GM19035 (cell line): ENCODE results near the gene PGK1.
"Not testable (repeated sequence)": the region's sequence is repeated elsewhere in the genome, so short reads cannot be mapped to it uniquely, and the experiment has no call there.

ENCODE experiments used
- ATAC-seq: cut with Tn5 transposase; IDR thresholded peaks from one replicate; pipeline ENCODE4 v1.9.1; 2021; ENCODE audit not compliant: unreplicated experiment

The PGK1 gene

DNA sequence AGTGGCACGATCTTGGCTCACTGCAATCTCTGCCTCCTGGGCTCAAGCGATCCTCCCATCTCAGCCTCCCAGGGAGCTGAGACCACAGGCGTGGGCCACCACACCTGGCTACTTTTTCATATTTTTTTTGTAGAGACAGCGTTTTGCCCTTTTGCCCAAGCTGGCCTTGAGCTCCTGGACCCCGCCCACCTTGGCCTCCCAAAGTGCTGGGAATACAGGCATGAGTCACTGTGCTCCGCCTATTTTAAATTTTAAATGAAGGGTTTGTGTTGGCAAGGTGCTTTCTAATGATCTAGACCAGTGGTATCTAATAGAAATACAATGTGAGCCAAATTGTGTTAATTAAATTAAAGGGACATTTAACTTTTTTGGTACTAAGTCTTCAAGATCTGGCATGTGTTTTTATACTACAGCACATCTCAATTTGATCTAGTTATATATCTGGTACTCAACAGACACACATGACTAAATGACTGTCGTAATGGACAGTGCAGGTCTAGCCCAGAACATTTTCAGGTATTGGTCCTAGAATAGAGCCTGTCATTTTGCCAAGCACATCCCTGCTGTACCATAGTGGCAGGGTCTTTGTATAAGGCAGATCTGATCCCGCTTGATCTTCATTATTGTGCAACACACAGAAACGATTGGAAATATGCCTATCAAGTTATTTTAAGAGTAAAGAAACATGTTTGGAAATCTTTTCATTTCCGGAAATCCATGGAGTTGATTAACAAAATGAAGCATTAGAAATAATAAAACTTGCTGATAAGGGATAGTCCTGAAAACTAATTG, 7.3 kb downstream of the PGK1 start:
- no peak for ATAC-seq

DNA sequence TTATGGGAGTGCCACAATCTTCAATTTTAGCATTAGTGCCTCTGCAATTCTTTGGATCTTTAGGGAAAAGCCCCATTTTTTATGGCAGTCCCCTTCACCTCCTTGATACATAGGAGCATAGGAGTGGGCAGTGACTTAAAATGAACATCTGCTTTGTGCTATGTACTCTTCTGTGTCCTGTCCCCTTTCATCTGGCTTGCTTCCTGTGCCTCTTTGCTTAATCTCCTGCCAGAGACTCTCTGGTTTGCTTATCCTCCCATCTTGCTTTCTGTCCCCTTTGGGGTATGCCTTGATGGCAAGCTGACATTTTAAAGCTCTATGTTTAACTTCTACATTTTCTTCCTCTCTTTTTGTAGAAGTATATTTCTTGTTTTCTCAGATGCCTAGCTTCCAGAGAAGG, 12.3 kb downstream of the PGK1 start:
- no peak for ATAC-seq

DNA sequence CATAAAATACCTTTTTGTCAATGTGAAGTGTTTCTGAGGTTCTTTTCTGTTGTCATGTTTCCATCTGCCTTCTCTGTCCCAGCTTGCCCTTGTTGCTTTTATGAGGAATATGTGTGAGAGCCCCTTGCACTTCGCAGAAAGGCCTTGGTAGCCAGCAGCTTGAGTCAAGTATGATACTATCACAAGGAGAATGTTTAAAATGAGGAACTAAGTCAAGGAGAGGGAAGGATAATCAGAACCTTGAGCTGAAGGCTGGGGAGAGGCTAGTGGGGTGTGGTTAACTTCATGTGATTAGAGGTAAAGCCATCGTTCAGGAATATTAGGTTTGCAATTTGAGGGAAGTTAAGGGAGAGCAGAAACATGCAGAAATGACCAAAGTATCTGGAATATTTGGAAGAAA, 12.7 kb downstream of the PGK1 start:
- no peak for ATAC-seq

DNA sequence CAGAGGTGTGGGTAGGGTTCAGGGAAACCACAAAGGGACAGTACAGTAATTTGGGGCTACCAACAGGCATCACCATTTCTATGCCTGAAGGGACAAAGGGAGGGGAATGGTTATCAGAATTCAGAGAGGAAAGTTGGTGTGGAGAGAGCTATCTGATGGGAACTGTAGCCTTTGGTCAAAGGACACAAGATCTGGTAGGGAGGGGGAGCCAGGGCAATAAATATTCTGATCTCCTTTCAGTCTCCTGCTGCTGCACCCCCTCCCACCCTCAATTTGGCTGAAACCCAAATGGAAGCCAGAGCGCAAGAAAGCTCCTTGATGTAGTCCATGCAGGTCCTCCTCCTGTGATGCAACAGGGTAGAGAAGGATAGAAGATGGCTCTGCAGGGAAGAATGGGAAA, 14.6 kb downstream of the PGK1 start:
- no peak for ATAC-seq

DNA sequence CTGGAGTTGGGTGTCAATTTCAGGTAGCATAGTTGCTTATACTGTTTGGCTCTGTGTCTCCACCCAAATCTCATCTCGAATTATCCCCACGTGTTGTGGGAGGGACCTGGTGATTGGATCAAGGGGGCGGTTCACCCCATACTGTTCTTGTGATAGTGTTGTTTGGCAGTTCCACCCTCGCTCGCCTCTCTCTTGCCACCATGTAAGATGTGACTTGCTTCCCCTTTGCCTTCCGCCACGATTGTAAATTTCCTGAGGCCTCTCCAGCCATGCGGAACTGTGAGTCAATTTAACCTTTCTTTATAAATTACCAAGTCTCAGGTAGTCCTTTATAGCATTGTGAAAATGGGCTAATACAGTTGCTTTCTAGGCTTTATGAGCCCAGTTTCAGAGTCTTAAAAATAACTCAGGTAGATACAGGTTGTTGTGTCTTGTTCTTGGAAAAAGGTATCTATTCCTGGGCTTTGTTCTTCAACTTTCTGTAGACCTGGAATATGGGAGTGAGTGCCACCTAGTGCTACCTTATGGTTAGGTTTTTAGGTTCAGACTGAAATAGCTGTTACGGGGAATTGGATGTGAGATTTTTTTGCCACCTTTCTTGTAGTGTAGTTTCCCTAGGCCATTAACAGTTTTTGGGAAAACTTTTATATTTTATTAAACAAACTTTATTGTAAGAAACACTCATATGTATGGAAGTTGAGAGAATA, 15.6 kb downstream of the PGK1 start:
- ATAC-seq: no peak

DNA sequence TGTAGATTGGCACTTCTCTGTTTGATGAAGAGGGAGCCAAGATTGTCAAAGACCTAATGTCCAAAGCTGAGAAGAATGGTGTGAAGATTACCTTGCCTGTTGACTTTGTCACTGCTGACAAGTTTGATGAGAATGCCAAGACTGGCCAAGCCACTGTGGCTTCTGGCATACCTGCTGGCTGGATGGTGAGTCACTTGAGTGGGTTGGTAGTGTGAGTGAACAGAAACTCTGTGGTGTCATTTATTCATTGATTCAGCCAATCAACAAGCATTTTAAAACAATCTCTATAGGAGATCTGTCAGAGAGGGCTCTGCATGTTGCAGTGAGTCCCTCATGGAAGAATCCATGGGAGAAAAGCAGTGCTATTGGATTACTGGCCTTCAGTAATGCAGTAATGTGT, 19.1 kb downstream of the PGK1 start:
- no peak for ATAC-seq

DNA sequence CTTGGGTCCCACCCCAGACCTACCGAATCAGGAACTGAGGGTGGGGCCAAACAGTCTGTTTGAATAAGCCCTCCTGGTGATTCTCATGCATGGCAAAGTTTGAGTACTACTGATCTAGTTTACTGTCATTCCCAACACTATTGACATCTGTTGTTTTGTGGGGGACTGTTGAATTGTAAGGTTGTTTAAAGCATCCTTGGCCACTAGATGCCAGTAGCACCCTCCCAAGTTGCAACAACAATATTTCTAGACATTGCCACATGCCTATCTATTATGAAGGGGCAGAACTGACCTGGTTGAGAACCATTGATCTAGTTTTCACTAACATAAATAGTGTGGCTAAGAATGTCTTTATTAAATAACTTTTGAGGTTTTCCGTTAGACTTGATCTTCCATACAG, 20.3 kb downstream of the PGK1 start:
- ATAC-seq: no peak

DNA sequence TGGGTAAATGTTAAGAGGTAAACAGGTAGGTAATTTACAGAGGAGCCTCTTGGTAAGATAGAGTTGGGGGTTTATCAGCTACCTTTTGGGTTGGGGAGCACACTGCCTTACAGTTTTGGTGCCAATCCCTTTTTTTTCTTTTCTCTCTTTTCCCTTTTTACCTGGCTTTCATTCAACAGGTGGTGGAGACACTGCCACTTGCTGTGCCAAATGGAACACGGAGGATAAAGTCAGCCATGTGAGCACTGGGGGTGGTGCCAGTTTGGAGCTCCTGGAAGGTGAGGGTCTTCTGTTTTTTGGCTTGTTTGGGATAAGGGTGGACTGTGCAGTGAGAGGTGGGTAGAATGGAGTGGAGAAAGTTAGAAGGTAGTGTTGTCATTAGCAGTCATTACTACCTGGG, 21.1 kb downstream of the PGK1 start:
- ATAC-seq: no peak

DNA sequence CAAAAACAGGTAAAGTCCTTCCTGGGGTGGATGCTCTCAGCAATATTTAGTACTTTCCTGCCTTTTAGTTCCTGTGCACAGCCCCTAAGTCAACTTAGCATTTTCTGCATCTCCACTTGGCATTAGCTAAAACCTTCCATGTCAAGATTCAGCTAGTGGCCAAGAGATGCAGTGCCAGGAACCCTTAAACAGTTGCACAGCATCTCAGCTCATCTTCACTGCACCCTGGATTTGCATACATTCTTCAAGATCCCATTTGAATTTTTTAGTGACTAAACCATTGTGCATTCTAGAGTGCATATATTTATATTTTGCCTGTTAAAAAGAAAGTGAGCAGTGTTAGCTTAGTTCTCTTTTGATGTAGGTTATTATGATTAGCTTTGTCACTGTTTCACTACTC, 21.7 kb downstream of the PGK1 start:
- ATAC-seq: not testable (repeated sequence)

DNA sequence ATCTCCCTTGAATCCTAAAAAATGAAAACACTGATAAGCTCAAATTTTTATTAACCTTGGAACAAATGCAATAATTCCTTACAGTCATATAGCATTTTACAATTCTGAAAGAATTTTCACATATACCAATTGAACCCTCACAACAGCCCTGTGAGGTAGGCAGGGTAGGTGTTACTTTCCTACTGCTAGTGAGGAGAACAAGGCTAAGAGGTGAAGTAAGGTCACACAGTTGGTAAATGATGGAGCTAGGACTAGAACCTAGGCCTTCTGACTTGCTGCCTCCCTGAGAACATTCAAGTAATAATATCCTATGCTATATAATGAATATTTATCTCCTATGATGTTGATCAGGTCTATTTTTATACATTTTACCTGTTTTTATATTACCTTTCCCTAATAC, 25.7 kb downstream of the PGK1 start:
- ATAC-seq: no peak

DNA sequence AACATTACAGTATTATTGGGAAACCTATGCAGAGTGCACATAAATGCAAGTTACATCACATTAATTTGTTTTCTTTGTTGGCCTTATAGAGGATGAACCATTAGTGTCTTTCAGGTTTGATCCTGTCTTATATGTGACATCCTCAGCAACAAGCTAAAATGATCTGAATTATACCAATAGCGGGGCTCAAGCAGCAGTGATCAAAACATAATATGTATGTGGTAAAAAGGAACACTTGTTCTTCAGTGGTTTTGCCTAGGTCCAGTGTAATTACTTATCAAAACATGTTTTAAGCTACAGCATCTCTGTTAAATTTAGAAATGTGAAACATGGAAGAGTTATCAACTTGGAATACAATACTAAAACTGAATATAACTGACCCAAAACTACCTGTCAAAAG, 26.3 kb downstream of the PGK1 start:
- no peak for ATAC-seq

DNA sequence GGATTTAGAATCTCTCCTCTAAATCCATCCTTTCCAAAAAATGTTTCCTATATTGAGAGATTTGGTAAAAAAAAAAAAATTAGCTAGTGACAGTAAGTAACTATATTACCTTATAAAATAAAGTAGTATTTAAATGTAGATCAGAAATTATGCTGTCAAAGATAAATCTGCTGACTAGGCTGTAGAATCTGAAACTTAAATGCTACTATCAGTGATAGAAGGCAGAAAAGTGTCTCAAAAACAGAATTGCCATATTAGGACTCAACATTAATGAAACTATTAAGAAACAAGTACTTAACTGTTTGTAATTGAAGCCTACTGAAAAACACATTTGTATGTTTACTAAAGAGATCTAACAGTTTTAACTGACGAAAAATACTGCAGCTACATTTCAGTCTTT, 27.1 kb downstream of the PGK1 start:
- no peak for ATAC-seq

DNA sequence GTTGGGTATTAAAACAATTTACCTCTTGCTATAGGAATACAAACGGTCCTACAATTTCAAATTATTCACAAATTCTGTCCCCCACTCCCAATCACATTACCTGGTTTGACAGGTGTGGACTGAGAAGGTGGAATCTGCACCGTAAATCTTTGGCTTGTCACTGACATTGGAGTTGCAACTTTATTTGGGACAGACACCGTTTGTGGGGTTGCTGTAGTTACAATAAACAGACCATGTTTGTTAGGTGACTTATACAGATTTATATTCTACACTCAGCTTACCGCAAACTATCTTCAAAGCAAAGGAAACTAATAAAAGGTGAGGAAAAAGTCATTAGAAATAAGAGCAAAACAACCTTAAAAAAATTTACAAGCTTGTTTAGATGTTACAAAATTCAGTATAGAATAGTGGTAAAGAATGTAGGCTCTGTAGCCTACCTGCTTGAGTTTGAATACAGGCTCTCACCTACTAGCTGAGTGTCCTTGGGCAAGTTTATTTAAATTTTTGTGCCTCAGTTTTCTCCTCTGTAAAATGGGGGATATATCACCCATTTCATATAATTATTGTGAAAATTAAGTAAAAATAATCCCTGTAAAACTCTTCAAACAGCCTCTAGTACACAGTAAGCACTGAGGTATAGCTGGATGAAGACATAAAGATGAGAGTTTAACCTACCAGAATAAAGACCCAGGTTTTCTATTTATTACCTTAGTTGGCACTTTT, 29.4 kb downstream of the PGK1 start:
- ATAC-seq: no peak

DNA sequence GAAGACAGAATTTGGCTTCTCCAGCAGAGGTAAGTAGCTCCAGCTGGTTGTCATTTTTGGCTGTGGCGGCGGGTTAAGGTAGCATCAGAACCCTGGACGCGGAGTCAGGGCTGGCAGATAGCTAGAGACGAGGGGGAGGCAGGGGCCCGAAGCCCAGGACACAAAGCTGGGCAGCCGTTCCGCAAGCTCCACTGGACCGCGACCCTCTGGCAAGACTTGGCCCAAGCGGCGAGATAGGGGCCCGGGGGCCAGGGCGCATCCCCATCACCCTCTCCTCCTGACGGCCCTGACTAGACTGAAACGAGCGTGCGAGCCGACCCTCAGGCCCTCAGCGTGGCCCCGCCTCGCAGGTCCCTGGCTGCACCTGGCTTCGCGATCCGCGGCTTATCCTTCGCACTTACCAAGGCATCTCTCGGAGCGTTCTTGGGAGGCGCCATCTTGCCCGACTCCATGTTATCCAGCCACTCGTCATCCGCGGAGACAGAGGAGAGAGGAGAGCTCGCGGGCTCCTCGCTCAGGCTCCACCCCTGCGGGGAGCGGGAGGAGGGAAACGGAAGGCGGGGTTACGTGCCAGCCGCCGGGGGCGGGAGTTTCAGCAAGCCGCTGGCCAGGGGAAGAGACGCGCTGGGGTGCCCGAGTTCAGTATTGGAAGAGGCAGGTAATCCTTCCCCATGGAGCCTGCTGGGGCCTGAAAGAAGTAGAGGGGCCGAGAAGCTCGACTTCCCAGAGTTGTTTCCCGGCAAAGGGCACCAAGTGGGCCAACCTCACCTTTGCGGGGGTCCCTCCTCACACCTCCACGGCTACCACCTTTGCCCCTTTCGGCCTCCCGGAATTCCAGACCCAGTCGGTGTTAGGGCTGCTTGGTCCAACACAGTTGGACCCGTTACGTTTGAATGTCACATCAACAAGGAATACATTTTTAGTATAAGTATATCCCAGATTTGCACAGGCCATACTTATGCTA, 35.4 kb downstream of the PGK1 start, which contains the start of gene TAF9B:
TSS of gene TAF9B (minus strand) at position 491 of the 964 bp plus-strand sequence. CDS start at position 452, 39 bp downstream.
- peak; percentile 92 for ATAC-seq

DNA sequence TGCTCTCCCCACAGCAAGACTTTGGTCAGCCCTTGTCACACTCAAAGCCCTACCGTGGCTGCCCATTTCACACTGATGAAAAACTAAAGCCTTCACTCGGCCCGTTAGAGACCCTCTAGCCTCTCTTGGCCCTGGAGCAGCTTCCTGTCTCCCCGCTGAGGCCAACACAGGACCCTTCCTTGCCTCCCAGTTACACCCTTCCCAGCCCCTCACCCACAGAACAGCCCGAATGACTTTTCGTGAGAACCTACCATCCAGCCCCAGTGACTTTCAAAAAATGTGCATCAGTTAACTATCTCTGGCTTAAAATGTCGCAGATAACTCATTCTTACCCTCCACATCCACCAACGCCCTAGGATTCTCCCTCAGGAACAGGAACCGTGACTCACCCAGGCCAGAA, 36.2 kb downstream of the PGK1 start:
- no peak for ATAC-seq

DNA sequence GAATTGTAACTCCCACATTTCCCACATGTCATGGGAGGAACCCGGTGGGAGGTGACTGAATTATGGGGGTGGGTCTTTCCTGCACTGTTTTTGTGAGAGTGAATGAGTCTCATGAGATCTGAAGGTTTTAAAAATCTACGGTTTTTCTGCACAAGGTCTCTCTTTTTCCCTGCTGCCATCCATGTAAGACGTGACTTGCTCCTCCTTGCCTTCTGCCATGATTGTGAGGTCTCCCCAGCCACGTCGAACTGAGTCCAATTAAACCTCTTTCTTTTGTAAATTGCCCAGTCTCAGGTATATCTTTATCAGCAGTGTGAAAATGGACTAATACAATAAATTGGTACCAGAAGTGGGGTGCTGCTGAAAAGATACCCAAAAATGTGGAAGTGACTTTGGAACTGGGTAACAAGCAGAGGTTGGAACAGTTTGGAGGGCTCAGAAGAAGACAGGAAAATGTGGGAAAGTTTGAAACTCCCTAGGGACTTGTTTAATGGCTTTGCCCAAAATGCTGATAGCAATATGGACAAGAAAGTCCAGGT, 43.0 kb downstream of the PGK1 start:
- ATAC-seq: not testable (repeated sequence)

DNA sequence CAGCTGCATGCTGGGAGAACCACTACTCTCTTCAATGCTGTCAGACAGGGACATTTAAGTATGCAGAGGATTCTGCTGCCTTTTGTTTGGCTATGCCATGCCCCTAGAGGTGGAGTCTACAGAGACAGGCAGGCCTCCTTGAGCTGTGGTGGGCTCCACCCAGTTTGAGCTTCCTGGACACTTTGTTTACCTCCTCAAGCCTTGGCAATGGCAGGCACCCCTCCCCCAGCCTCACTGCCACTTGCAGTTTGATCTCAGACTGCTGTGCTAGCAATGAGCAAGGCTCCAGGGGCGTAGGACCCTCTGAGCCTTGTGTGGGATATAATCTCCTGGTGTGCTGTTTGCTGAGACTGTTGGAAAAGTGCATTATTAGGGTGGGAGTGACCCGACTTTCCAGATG, 53.3 kb downstream of the PGK1 start:
- ATAC-seq: not testable (repeated sequence)

DNA sequence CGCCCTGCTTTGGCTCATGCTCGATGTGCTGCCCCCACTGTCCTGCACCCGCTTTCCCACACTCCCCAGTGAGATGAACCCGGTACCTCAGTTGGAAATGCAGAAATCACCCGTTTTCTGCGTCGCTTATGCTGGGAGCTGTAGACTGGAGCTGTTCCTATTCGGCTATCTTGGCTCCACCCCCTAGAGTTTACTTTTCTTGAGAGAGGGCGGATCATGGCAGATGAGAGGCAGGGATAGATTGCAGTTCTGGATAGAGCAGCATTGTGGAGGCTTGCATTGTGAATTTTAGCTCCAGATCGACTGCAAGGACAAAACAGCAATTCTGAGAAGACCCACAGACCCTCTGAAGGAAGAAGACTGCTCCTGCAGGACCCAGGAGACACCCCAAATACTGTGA, 53.8 kb downstream of the PGK1 start:
- not testable (repeated sequence) for ATAC-seq

DNA sequence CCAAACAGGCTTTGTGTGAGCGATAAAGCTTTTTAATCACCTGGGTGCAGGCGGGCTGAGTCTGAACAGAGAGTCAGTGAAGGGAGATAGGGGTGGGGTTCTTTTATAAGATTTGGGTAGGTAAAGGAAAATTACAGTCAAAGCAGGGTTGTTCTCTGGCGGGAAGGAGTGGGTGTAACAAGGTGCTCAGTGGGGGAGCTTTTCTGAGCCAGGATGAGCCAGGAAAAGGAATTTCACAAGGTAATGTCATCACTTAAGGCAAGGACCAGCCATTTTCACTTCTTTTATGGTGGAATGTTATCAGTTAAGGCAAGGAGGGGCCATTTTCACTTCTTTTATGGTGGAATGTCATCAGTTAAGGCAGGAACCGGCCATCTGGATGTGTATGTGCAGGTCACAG, 56.7 kb downstream of the PGK1 start:
- ATAC-seq: not testable (repeated sequence)

DNA sequence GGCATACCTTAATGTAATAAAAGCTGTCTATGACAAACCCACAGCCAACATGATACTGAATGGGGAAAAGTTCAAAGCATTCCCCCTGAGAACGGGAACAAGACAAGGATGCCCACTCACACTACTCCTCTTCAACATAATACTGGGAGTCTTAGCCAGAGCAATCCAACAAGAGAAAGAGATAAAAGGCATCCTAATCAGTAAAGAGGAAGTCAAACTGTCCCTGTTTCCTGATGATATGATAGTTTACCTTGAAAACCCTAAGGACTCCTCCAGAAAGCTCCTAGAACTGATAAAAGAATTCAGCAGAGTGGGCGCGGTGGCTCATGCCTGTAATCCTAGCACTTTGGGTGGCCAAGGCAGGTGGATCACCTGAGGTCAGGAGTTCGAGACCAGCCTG, 59.1 kb downstream of the PGK1 start:
- not testable (repeated sequence) for ATAC-seq
